Skeletal muscle satellite cell (primary cell): ENCODE data around the gene ENPP3.
"Not testable (repeated sequence)": the region's sequence is repeated elsewhere in the genome, so short reads cannot be mapped to it uniquely, and the experiment has no call there.

Source experiments
- H3K27me3 ChIP-seq: 2 replicates; pipeline ENCODE4 v1.7.0; 2013; ENCODE audit warnings: low read length; ENCODE audit not compliant: control insufficient read depth, insufficient read depth
- H3K36me3 ChIP-seq: 2 replicates; pipeline ENCODE4 v1.7.0; 2013; ENCODE audit warnings: mild to moderate bottlenecking, control low read depth, low read length; ENCODE audit not compliant: insufficient read depth
- H3K4me1 ChIP-seq: 2 replicates; pipeline ENCODE4 v1.7.0; 2013; ENCODE audit warnings: low read length; ENCODE audit not compliant: control insufficient read depth, insufficient read depth
- H3K4me2 ChIP-seq: 2 replicates; pipeline ENCODE4 v1.7.0; 2013; ENCODE audit warnings: mild to moderate bottlenecking, low read length
- H3K4me3 ChIP-seq: 2 replicates; pipeline ENCODE4 v1.7.0; 2013; ENCODE audit warnings: low read length
- H3K9ac ChIP-seq: 2 replicates; pipeline ENCODE4 v1.7.0; 2013; ENCODE audit warnings: mild to moderate bottlenecking, low read depth, low read length, moderate library complexity
- H3K9me3 ChIP-seq: replicated peaks from 2 replicates; pipeline ENCODE4 v1.7.0; 2013; ENCODE audit warnings: mild to moderate bottlenecking, control low read depth, low read length

ENPP3 gene

GRCh38 chr6:131739136-131739535 is 102.0 kb downstream of the ENPP3 start:
- H3K4me1 ChIP-seq: peaks cover 9% of the 10 kb centered on the region
- no peak overlapping the region for H3K4me2 ChIP-seq
- H3K9ac ChIP-seq: no peak overlapping the region
- no peak overlapping the region for H3K4me3 ChIP-seq
- no peaks in the 10 kb centered on the region for H3K36me3 ChIP-seq
- no peaks in the 10 kb centered on the region for H3K9me3 ChIP-seq
- H3K27me3 ChIP-seq: no peaks in the 10 kb centered on the region

- Histone ChIP-seq H3K4me3 (no peak overlapping the region), H3K4me1 (peaks cover 8% of the 10 kb centered on the region), H3K9me3 (no peaks in the 10 kb centered on the region), H3K9ac (no peak overlapping the region), H3K27me3 (no peaks in the 10 kb centered on the region), H3K4me2 (no peak overlapping the region), H3K36me3 (no peaks in the 10 kb centered on the region)
Observed at GRCh38 chr6:131740161-131740560, 103.1 kb downstream of the ENPP3 start.

- H3K27me3 ChIP-seq: no peaks in the 10 kb centered on the region
- peaks cover 8% of the 10 kb centered on the region for H3K4me1 ChIP-seq
- no peak overlapping the region for H3K4me3 ChIP-seq
- no peaks in the 10 kb centered on the region for H3K36me3 ChIP-seq
- no peak overlapping the region for H3K4me2 ChIP-seq
- H3K9me3 ChIP-seq: no peaks in the 10 kb centered on the region
- H3K9ac ChIP-seq: no peak overlapping the region
Observed at GRCh38 chr6:131741688-131742393, 104.7 kb downstream of the ENPP3 start.

GRCh38 chr6:131744432-131745287 is 107.6 kb downstream of the ENPP3 start:
- Histone ChIP-seq H3K27me3 (no peaks in the 10 kb centered on the region), H3K4me1 (peaks cover 8% of the 10 kb centered on the region), H3K9ac (no peak overlapping the region), H3K4me2 (no peak overlapping the region), H3K36me3 (no peaks in the 10 kb centered on the region), H3K9me3 (no peaks in the 10 kb centered on the region), H3K4me3 (no peak overlapping the region)

- no peaks in the 10 kb centered on the region for H3K27me3 ChIP-seq
- no peak overlapping the region for H3K9ac ChIP-seq
- H3K4me2 ChIP-seq: no peak overlapping the region
- no peaks in the 10 kb centered on the region for H3K9me3 ChIP-seq
- H3K4me3 ChIP-seq: no peak overlapping the region
- H3K4me1 ChIP-seq: peaks cover 4% of the 10 kb centered on the region
- no peaks in the 10 kb centered on the region for H3K36me3 ChIP-seq
Observed at GRCh38 chr6:131745476-131745875, 108.4 kb downstream of the ENPP3 start.

GRCh38 chr6:131747821-131748353 is 110.8 kb downstream of the ENPP3 start:
- Histone ChIP-seq H3K4me3 (no peak overlapping the region), H3K4me2 (no peak overlapping the region), H3K4me1 (no peaks in the 10 kb centered on the region), H3K9me3 (no peaks in the 10 kb centered on the region), H3K27me3 (no peaks in the 10 kb centered on the region), H3K36me3 (no peaks in the 10 kb centered on the region), H3K9ac (no peak overlapping the region)

- Histone ChIP-seq H3K9me3 (no peaks in the 10 kb centered on the region), H3K9ac (no peak overlapping the region), H3K4me3 (no peak overlapping the region), H3K4me2 (no peak overlapping the region), H3K27me3 (no peaks in the 10 kb centered on the region), H3K4me1 (peaks cover 5% of the 10 kb centered on the region), H3K36me3 (no peaks in the 10 kb centered on the region)
Observed at GRCh38 chr6:131749023-131749422, 111.9 kb downstream of the ENPP3 start.

GRCh38 chr6:131751012-131751715 is 114.1 kb downstream of the ENPP3 start:
- not testable (repeated sequence) for H3K36me3 ChIP-seq, H3K27me3 ChIP-seq, H3K9me3 ChIP-seq, H3K9ac ChIP-seq, H3K4me3 ChIP-seq, H3K4me2 ChIP-seq
- H3K4me1 ChIP-seq: peaks cover 24% of the 10 kb centered on the region

GRCh38 chr6:131754088-131754487 is 117.0 kb downstream of the ENPP3 start:
- peak overlapping the region; percentile 58 for H3K9ac ChIP-seq

GRCh38 chr6:131754715-131755567 is 117.8 kb downstream of the ENPP3 start:
- Histone ChIP-seq H3K4me3 (no peak overlapping the region), H3K9me3 (peaks cover 6% of the 10 kb centered on the region), H3K4me2 (no peak overlapping the region), H3K9ac (peak overlapping the region; percentile 58), H3K27me3 (no peaks in the 10 kb centered on the region), H3K36me3 (no peaks in the 10 kb centered on the region), H3K4me1 (peaks cover 37% of the 10 kb centered on the region)

More at GRCh38 chr6:131754088-131754487, 117.0 kb downstream of the ENPP3 start:
- Histone ChIP-seq H3K4me2 (no peak overlapping the region), H3K4me3 (no peak overlapping the region), H3K9me3 (peaks cover 6% of the 10 kb centered on the region), H3K36me3 (no peaks in the 10 kb centered on the region), H3K4me1 (peaks cover 32% of the 10 kb centered on the region), H3K27me3 (no peaks in the 10 kb centered on the region)
